CD4-positive, alpha-beta T cell treated with Interleukin-12 subunit alpha and Interleukin-12 subunit beta, for 1 hour (primary cell): Measurements from ENCODE around the gene CACNB1.
"Not testable (repeated sequence)": the region's sequence is repeated elsewhere in the genome, so short reads cannot be mapped to it uniquely, and the experiment has no call there.

ENCODE experiments used
- DNase-seq: peaks from one replicate; pipeline ENCODE4 v3.0.0-alpha.2; 2020

Gene CACNB1

GRCh38 chr17:39150104-39150634 lies 47.3 kb downstream of the CACNB1 start:
- DNase-seq, result no peak

DNA sequence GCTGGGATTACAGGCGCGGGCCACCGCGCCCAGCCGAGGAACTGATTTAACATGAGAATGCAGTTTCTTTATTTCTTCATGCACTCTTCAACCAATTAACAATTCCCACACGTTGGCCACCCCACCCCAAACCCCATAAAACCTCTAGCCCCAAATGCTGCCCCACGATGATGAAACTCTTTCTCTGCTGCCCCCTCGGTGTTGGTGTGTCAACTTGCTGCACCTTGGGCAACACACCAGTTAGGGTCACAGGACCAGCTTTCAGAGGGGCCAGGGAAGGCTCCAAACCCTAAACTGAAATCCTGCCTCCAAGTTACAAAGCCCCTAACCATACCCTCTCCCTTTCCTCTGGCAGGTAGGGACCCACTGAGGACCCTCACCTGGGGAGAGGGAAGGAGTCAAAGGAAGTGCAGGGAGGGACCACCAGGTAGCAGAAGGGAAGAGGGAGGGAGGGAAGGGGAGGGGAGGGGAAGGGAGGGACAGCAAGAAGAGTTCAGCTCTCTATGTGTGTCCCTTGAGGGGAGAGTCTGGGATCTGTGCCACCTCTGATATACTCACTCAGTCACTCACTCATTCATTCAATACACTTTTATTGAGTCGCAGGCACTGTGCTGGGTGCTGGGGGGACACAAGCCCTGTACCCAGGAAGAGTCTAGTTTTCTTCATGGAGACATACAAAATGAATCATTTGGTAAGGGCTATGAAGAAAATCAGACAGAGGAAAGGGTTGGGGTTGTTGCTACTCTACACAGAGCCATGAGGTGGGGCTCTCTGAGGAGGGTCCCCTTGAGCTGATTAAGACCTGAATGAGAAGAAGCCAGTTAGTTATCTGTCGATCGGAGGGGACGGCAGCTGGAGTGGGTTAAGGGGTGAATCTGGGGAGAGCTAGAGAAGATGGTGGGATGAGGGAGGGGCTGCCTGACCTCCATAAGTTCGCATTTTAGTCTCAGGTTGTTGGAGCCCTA lies 50.0 kb downstream of the CACNB1 start:
- no peak for DNase-seq

DNA sequence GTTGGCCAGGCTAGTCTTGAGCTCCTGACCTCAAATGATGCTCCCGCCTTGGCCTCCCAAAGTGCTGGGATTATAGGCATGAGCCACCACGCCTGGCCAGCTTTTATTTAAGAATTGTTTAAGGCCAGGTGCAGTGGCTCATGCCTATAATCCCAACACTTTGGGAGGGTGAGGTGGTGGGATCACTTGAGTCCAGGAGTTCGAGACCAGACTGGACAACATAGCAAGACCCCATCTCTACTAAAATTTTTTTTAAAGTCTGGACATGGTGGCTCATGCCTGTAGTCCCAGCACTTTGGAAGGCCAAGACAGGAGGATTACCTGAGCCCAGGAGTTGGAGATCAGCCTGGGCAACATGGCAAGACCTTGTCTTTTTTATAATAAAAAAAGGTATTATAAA lies 51.2 kb downstream of the CACNB1 start:
- no peak for DNase-seq

GRCh38 chr17:39145143-39145542 lies 52.3 kb downstream of the CACNB1 start:
- DNase-seq, result no peak

- no peak for DNase-seq
Measured at GRCh38 chr17:39144416-39144840, 53.0 kb downstream of the CACNB1 start.

DNA sequence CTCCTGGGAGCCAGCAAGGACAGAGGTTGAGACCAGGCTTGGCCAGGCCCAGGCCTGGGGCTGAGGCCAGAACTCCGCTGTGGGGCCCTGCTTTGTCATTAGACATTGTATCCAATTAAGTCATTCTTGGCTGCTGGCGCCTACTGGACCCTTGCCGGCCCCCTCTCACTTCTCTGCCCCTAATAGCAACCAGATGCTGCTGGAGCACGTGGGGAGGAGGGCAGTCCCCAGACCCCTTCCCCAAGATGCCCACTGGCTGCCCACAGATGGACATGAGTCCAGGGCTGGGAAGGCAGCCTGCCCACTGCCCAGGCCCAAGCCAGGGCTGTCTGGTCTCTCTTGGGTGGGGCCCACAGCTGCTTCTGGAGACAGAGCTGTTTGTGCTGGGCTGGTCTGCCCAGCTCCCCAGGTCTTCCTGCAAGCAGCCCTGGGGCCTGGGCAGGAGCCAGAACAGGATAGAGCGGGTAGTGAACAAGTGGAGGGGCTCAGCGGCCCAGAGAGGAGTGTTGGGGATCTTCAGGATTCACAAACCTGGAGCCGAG lies 53.8 kb downstream of the CACNB1 start:
- DNase-seq, result no peak

- DNase-seq, result no peak
Measured at GRCh38 chr17:39141915-39142664, 55.4 kb downstream of the CACNB1 start.

- DNase-seq, result no peak
Measured at GRCh38 chr17:39141294-39141693, 56.2 kb downstream of the CACNB1 start.

DNA sequence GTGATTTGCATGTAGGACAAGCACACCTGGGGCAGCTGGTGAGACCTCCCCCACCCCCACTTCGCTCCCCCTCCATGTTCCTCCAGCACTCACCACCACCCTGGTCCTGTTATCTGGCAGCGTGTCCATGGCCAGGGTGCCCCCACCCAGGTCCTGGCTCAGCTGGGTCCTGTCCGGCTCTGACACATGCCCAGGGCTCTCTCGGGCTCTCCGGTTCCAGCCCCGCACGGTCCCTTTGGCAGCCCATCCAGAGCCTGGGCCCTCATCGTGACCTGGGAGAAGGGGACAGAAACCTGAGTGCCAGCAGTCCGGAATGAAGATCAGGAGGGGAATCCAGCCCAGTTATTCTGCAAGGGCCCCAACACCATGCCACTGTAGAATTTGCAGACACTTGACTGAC lies 57.9 kb downstream of the CACNB1 start:
- no peak for DNase-seq

DNA sequence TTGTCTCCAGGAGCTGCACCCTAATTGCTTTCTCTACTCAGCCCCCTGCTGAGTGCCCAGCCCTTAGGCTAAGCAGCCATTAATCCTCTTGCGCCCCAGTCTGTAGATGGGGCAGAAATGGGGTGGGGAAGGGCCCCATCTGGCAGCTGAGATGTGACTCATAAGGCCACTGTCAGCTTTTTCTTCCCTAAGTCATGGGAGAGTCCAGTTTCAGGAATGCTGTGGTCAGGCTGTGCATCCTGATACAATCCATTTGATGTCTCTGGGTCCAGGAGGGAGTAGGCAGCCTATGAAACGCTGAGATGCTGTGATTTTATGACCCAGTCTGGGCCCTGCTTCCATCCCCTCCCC lies 58.3 kb downstream of the CACNB1 start:
- no peak for DNase-seq

GRCh38 chr17:39138431-39139160 lies 58.9 kb downstream of the CACNB1 start:
- DNase-seq, result no peak

DNA sequence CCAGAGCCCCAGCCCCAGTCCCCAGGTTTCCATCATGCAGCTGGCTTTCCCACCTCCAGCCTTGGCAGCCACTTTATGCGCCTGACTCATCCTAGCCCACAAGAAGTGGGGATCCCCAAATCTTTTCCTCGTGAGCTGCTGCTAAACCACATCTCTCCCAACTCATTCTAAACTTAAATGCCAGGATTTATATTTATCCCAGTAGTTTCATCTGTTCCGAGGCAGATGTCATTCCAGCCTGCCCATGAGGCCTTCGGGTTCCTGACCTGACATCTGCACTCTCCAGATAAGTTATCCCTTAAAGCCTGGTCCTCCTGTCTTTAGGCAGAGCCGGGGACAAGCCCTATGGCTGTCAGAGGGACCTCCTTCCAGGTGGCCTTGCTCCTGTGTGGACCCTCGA lies 62.6 kb downstream of the CACNB1 start:
- DNase-seq, result no peak

DNA sequence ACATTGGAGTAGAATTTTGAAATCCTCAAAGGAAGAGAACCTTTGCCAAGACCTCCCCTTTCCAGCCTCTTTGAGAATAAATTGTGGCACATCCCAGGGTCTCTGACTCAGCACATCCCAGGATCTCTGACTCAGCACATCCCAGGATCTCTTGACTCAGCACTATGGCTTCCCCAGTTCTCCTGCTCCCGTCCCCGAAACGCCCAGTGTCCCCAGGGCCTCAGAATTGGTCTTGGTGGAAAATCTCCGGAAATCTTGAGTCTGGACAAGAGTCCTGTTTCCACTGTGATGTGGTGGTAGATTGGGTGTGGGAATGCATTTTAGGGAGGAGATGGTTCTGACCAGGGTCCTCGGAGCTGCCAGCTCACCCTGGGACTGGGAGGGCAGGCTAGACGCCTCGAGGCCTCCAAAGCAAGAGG lies 65.3 kb downstream of the CACNB1 start:
- DNase-seq, result no peak

DNA sequence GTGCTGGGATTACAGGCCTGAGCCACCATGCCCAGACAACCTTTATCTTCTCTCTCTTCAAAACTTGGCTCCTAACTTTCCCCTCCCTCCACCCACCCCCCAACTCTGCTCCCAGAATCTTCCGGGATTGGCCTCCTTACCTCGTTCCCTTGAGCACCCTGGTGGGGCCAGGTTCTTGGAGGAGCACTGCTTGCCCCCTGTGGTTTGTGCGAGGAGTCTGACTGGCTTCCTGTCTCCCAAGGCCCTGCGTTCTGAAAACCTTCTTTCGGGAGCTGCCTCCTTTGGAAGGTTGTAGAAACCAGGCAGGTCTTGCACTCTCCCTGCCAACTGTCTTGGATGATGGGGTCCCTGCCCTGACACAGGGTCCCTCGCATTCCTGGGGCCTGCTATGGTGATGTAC lies 65.9 kb downstream of the CACNB1 start:
- no peak for DNase-seq

GRCh38 chr17:39130205-39130604 lies 67.3 kb downstream of the CACNB1 start:
- DNase-seq, result no peak

GRCh38 chr17:39129544-39129943 lies 67.9 kb downstream of the CACNB1 start:
- not testable (repeated sequence) for DNase-seq

- DNase-seq, result no peak
Measured at GRCh38 chr17:39126436-39126835, 71.0 kb downstream of the CACNB1 start.

DNA sequence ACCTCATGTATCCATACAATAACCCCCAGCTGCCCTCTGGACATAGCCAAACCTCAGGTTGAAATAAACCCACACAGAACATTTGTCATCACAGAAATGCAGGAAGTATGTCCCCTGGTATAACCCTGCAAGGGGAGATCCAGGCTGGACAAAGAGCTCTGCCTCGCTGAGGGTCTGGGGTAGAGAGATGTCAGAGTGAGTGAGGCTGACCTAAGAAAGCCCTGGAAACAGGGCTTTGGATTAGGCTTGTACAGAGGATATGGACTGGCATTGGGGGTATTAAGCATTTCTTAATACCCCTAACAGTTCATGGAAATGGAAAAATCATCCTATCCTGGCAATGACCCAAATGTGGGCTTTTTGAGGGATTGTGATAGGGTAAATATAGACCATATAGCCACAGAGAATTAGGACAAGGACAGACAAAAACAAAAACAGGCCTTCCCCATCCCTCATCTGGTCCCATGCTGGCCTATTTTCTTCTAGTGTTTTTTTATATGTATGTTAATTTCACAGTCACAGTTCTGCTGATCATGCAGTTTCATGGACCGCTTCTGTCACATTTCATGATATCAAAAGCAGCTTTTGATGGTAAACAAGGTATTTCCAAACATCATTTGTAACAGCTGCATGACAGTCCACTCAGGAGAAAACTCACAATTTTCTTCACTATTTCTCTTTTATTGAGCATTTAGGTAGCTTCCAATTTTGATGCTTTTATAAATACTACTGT lies 72.2 kb downstream of the CACNB1 start:
- DNase-seq, result no peak

- no peak for DNase-seq
Measured at GRCh38 chr17:39123627-39124026, 73.8 kb downstream of the CACNB1 start.
